ENCODE measurements around the gene NSMCE4A. TPM values are rescaled to one million over a fixed set of nuclear protein-coding genes. Genes with fewer than 3 reads are reported as not detected.
A peak's percentile ranks its signal among the peaks of the same experiment; 100 is the strongest.

NSMCE4A gene
- total and polyA plus RNA-seq, 2 of the 8 experiments (the other 6 are each of a cell fraction or from before 2014, with no cell fraction given) = 48.6 to 66.0 TPM

GRCh38 chr10:121927841-121928527 is 47.0 kb downstream of the NSMCE4A start, which contains the start of gene ATE1 (continued):
- TF ChIP-seq RBBP5 (IDR thresholded peaks at IDR 0.05; ENCODE audit: borderline replicate concordance, low read depth, low read length) (peak; percentile 96), CEBPB (IDR thresholded peaks at IDR 0.05; ENCODE audit: low read depth, low read length) (no peak), EGR1 (IDR thresholded peaks at IDR 0.05; ENCODE audit: borderline replicate concordance, low read depth, low read length) (peak; percentile 40; the same call in 1 of the 2 replicates), ZNF274 (IDR thresholded peaks at IDR 0.05; ENCODE audit: borderline replicate concordance, extremely low read depth, low read length) (no peak), POU5F1 (IDR thresholded peaks at IDR 0.05; ENCODE audit: low read depth, low read length) (no peak), TBP (IDR thresholded peaks at IDR 0.05; ENCODE audit: low read depth, low read length) (peak; percentile 89), SRF (IDR thresholded peaks at IDR 0.05; ENCODE audit: low read depth, low read length) (0 out of 2 replicates have a peak, but pooled peaks have one; percentile 22), JUND (IDR thresholded peaks at IDR 0.05; ENCODE audit: low read length) (no peak), TAF1 (IDR thresholded peaks at IDR 0.05; ENCODE audit: low read depth, low read length) (peak; percentile 92), NANOG (IDR thresholded peaks at IDR 0.05; ENCODE audit: insufficient read depth, low read depth, low read length, poor library complexity, severe bottlenecking) (peak; percentile 36), SP1 (IDR thresholded peaks at IDR 0.05; ENCODE audit: low read depth, low read length) (no peak), BRCA1 (IDR thresholded peaks at IDR 0.05; ENCODE audit: low read depth, low read length) (no peak), POLR2AphosphoS5 (IDR thresholded peaks at IDR 0.05; ENCODE audit: low read depth, low read length) (peak; percentile 97), SIX5 (IDR thresholded peaks at IDR 0.05; ENCODE audit: low read depth, low read length) (peak; percentile 45; the same call in 1 of the 2 replicates), ASH2L (IDR thresholded peaks at IDR 0.05; ENCODE audit: low read length) (peak; percentile 44), RFX5 (IDR thresholded peaks at IDR 0.05; ENCODE audit: borderline replicate concordance, low read depth, low read length) (no peak), NRF1 (IDR thresholded peaks at IDR 0.05; ENCODE audit: low read depth, low read length) (no peak)
- TF ChIP-seq, protein P1, sequence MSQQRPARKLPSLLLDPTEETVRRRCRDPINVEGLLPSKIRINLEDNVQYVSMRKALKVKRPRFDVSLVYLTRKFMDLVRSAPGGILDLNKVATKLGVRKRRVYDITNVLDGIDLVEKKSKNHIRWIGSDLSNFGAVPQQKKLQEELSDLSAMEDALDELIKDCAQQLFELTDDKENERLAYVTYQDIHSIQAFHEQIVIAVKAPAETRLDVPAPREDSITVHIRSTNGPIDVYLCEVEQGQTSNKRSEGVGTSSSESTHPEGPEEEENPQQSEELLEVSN (IDR thresholded peaks at IDR 0.05) = peak; percentile 89

Measured in H1 (cell line).